ENCODE results near the gene KCNJ18. TPM values are rescaled to one million over a fixed set of nuclear protein-coding genes. Genes with fewer than 3 reads are reported as not detected.
"Not testable (repeated sequence)": the region's sequence is repeated elsewhere in the genome, so short reads cannot be mapped to it uniquely, and the experiment has no call there.

KCNJ18 gene
- total and polyA plus RNA-seq, 8 donors: not detected

DNA sequence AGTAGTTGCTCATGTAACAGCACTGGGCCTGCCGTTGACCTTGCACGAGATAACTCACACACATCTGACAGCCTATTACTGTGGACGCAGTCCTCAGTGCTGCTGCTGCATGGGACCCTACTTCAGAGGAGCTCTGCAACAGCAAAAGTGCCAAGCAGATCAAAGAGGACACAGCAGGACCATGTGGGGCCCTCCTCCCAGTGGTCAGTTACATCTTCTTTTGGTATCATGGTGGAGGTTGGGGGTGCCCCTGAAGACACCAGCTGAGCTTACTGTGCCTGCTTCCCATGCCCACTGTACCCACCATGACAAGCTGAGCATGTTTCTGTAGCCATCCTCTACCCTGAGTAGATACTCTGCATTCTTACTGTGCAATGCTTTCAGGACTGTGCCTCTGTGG is 41.6 kb downstream of the KCNJ18 start:
- intact Hi-C loops (cut with DNase I); H3K27ac ChIP-seq; H3K4me1 ChIP-seq; H3K36me3 ChIP-seq; H3K4me3 ChIP-seq; H3K9me3 ChIP-seq; H3K27me3 ChIP-seq; ATAC-seq; DNase-seq; FAIRE-seq: not testable (repeated sequence)
- 63 to 87% methylated on average over 3 of the region's 3 CpGs for WGBS, 2 donors

DNA sequence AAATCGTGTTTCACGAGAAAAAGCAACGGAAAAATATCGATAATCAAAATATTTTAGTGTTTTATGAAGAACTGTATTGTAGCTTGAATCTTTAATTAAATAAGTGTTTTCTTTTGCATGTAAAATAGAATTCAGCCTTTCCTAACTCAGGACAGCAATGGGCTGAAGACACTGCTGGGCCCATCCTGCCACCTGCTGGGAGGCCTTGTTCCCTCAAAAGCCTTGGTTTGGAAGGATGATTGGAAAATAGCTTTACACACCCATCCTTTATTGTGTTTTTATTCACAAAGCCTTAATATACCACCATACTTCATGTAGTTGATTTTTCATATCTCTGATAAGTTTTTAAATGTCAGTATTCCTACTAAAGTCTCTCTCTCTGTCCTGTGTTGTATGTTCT is 43.5 kb downstream of the KCNJ18 start:
- 78 to 87% methylated on average over 4 of the region's 4 CpGs for WGBS, 2 donors
- FAIRE-seq; H3K27me3 ChIP-seq; H3K4me1 ChIP-seq; H3K9me3 ChIP-seq; H3K36me3 ChIP-seq; H3K4me3 ChIP-seq; DNase-seq; intact Hi-C loops (cut with DNase I); H3K27ac ChIP-seq: not testable (repeated sequence)
- ATAC-seq: peak in 2 of 4 donors; percentile 39 to 50

DNA sequence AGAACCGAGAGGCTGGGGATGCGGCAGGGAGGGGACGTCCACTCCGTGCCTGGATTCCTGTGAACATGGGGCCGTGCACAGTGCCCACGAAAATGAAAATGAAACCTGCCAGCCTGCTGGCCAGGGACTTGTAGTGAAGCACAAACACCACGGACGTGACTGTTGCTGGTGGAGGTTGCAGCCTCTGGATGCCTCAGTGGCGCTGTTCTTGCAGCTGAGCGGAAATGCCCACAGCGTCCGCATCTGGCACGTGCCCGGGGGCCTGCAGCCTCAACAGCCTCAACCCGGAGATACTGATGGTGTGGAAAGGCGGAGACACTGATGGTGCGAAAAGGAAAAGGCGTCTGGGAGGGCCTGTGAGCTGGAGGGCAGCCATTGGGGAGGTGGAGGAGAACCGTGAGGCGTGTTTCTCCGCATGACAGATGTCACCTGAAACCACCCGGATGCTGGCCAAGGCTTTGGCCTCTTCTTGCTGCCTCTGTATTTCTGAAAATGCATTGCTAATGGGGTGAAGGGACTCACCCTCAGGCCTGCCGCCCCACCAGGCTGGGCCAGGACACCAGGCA is 44.8 kb downstream of the KCNJ18 start:
- H3K9me3 ChIP-seq; H3K36me3 ChIP-seq; FAIRE-seq; ATAC-seq; DNase-seq; H3K27me3 ChIP-seq; H3K27ac ChIP-seq; intact Hi-C loops (cut with DNase I); H3K4me3 ChIP-seq; H3K4me1 ChIP-seq: not testable (repeated sequence)
- 67 to 68% methylated on average over 18 to 21 of the region's 23 CpGs for WGBS, 2 donors

DNA sequence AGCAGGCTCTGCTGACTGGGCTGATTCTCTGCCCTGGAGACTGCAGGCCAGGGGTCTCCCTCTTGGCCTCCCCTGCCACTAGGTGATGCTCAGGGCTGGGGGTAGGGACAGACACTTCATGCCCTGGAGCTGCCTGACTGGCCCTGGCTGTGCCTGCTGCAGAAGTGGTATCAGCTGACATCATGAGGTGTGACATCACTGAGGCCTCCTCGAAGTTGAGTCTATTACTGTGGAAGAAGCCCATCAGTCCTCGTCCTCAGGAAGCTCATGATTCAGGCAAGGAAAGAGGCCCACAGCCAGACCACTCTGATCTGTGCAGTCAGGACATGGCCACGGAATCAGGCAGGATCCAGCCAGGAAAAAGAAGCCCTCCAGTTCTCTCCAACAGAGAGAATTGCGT is 45.9 kb downstream of the KCNJ18 start:
- H3K4me1 ChIP-seq; H3K27ac ChIP-seq; ATAC-seq; intact Hi-C loops (cut with DNase I); H3K4me3 ChIP-seq; DNase-seq; FAIRE-seq; H3K27me3 ChIP-seq; H3K36me3 ChIP-seq; H3K9me3 ChIP-seq: not testable (repeated sequence)
- 35 to 39% methylated on average over 2 of the region's 4 CpGs for WGBS, 2 donors

DNA sequence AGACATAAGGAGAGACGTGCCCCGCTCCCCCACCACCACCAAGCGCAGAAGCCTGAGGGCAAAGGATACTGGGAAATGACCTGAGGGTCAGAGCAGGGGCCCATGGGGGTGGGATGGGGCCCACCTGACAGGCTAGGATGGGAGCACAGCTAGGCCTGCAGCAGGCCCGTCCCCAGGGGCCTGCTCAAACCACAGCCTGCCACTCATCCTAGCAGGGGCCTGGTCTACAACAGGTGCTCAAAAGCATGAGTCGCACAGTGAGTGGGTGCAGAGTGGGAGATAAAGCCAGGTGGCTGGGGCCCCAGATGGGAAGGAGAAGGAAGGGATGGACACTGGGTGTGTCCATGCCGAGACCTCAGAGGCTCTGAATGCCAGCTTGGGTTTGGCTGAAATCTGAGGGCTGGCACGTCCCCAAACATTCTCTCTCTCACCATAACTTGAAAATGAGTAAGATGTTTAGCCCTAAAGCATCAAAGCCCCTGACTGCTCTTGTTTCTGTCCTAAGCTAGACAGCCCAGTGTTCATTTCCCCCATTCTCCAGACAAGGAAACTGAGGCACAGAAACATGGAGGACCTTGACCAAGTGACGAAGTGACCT is 46.7 kb downstream of the KCNJ18 start:
- 69 to 76% methylated on average over 3 to 4 of the region's 8 CpGs for WGBS, 2 donors
- intact Hi-C loops (cut with DNase I); ATAC-seq; H3K4me3 ChIP-seq; DNase-seq; FAIRE-seq; H3K4me1 ChIP-seq; H3K27ac ChIP-seq; H3K9me3 ChIP-seq; H3K36me3 ChIP-seq; H3K27me3 ChIP-seq: not testable (repeated sequence)

DNA sequence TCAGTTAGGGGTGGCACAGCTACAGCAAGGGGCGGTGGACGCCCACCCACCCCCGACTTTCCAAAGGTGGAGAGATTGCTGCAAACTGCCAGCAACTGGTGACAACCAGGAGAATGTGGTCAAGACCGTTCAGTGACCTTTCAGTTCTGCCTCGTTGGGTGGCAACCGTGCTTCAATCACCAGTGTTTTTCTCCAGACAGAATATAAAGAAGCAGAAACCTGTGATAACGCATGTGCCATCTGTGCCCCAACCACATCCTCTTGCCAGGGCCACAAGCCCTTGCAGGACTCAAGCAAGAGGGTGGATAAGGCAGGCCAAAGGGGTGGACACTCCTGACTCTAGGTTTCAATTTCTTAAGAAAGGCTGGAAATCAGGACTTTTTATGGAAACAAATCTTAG is 47.2 kb downstream of the KCNJ18 start:
- ATAC-seq; intact Hi-C loops (cut with DNase I); H3K4me1 ChIP-seq; H3K27ac ChIP-seq; H3K9me3 ChIP-seq; FAIRE-seq; H3K27me3 ChIP-seq; H3K36me3 ChIP-seq; H3K4me3 ChIP-seq; DNase-seq: not testable (repeated sequence)
- WGBS, 2 donors: 56 to 68% methylated on average over 4 of the region's 7 CpGs

DNA sequence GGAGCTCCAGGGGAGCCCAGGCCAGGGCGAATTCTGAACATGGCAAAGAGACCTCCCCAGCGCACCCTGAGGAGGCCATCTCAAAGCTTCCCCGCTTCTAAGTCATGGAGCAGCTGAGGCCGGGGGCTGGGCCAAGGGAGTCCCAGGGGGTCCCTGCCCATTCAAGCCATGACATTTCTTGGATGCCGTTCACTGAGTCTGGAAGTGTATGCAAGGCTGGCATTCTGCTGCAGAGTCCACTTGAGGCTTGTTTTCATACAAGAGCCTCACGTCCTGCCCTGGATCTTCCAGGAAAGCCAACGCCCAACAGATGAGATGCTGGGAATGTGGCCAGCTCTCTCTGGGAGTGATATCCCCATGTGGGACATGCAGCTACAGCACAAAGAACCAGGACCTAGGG is 48.5 kb downstream of the KCNJ18 start:
- FAIRE-seq; H3K27me3 ChIP-seq; intact Hi-C loops (cut with DNase I); H3K9me3 ChIP-seq; H3K4me1 ChIP-seq; H3K4me3 ChIP-seq; H3K36me3 ChIP-seq; H3K27ac ChIP-seq: not testable (repeated sequence)
- DNase-seq (peak in 1 of 6 donors; percentile 51), ATAC-seq (peak in 1 of 4 donors; percentile 11)
- 44 to 46% methylated on average over 7 of the region's 7 CpGs for WGBS, 2 donors

DNA sequence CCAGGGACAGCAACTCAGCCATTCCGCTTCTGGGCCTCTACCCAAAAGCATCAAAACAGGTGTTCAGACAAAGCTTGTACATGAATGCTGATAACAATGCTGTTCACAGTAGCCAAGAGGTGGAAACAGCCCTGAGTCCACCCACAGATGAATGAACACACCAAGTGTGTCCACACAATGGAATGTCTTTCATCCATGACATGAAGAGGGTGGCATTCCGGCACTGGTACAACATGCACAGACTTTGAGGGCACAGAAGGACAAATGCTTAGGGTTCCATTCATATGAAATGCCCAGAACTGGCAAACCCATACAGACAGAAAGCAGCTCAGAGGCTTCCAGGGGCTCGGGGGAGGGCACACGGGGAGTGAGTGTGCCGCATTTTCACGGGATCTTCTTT is 49.2 kb downstream of the KCNJ18 start:
- H3K4me1 ChIP-seq; H3K9me3 ChIP-seq; H3K27me3 ChIP-seq; ATAC-seq; H3K4me3 ChIP-seq; DNase-seq; intact Hi-C loops (cut with DNase I); H3K36me3 ChIP-seq; H3K27ac ChIP-seq; FAIRE-seq: not testable (repeated sequence)
- no CpG with 5 or more reads among the region's 6 CpGs for WGBS, 2 donors

DNA sequence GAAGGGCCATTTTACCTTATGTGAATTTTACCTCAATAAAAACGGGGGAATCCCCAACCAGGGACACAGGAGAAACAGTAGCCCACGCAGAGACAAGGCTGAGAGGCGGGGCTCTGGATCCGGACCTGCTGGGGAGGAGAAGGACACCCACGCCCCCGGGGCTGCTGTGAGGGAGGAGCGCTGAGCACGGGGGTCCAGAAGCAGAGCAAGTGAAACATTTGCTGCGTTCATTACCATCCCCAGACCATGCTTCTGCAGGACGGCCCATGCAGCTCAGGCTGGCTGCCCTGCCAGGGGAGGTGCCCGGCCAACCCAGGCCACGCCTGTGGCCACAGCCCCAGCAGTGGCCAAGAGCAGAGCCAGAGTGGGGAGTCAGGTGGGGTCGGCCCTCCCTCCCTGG is 50.0 kb downstream of the KCNJ18 start:
- H3K27ac ChIP-seq: no peak overlapping the region
- no peaks in the 10 kb centered on the region for H3K27me3 ChIP-seq
- WGBS, 2 donors: 52 to 60% methylated on average over 12 to 13 of the region's 13 CpGs
- H3K36me3 ChIP-seq: no peaks in the 10 kb centered on the region
- H3K4me1 ChIP-seq: no peaks in the 10 kb centered on the region
- ATAC-seq (no peak), FAIRE-seq (no peak), DNase-seq (peak in 1 of 6 donors; percentile 35)
- intact Hi-C loops (cut with DNase I): no loop called here
- TF ChIP-seq, protein P1, sequence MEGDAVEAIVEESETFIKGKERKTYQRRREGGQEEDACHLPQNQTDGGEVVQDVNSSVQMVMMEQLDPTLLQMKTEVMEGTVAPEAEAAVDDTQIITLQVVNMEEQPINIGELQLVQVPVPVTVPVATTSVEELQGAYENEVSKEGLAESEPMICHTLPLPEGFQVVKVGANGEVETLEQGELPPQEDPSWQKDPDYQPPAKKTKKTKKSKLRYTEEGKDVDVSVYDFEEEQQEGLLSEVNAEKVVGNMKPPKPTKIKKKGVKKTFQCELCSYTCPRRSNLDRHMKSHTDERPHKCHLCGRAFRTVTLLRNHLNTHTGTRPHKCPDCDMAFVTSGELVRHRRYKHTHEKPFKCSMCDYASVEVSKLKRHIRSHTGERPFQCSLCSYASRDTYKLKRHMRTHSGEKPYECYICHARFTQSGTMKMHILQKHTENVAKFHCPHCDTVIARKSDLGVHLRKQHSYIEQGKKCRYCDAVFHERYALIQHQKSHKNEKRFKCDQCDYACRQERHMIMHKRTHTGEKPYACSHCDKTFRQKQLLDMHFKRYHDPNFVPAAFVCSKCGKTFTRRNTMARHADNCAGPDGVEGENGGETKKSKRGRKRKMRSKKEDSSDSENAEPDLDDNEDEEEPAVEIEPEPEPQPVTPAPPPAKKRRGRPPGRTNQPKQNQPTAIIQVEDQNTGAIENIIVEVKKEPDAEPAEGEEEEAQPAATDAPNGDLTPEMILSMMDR (IDR thresholded peaks at IDR 0.05): no peak
- H3K4me3 ChIP-seq: no peak overlapping the region
- H3K9me3 ChIP-seq: no peaks in the 10 kb centered on the region

DNA sequence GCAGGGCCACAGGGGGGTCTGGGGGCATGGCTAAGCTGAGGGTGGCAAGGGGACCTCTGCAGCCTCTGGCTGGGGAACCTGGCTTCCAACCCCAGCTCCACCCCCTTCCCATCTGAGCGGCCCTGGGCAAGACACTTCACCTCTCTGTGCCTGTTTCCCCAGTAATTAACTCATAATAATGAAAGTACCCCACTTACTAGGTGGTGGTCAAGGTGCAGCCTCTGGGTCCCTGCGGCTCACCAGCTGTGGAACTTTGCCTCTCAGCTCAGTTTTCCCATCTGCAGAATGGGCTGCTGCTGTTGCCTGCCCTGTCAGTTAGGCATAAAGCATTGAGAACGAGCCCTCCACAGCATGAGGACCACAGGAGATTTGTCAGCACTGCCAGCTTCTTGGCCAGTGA is 51.8 kb downstream of the KCNJ18 start:
- H3K27ac ChIP-seq; H3K4me1 ChIP-seq; FAIRE-seq; intact Hi-C loops (cut with DNase I); H3K9me3 ChIP-seq; ATAC-seq; H3K27me3 ChIP-seq; H3K4me3 ChIP-seq; H3K36me3 ChIP-seq: not testable (repeated sequence)
- peak in 1 of 6 donors; percentile 42 for DNase-seq
- 20 to 46% methylated on average over 1 to 3 of the region's 3 CpGs for WGBS, 2 donors

DNA sequence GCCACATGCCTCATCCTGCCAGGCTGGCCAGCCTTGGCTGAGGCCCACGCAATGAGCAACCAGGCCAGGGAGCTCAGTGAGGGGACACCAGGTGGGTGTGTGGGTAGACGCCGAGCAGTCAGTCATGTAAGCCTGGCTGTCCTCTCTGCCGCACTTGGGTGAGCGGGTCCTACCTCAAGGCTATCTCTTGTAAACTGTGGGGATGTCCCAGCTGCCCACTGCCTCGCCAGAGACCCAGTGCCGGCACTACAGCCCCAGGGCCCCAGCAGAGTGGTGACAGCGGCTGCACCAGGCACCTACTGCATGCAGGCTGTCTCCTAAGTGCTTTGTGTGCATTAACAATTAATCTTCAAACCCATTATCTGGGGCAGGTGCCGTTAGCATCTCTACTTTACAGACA is 52.3 kb downstream of the KCNJ18 start:
- intact Hi-C loops (cut with DNase I); H3K36me3 ChIP-seq; H3K9me3 ChIP-seq; ATAC-seq; FAIRE-seq; H3K27ac ChIP-seq; H3K4me3 ChIP-seq; H3K27me3 ChIP-seq; H3K4me1 ChIP-seq: not testable (repeated sequence)
- 39 to 61% methylated on average over 3 to 6 of the region's 9 CpGs for whole genome bisulfite sequencing, 2 donors
- peak in 1 of 6 donors; percentile 38 for DNase-seq

Data from pancreas (tissue), 10 donors.